Activated CD8-positive, alpha-beta memory T cell treated with anti-CD3 and anti-CD28 coated beads, Interleukin-2, amount 10 ng/mL, durations not matched to agents 7 days and 5 days (primary cell): Measurements from ENCODE around the gene MAP3K2. TPM values are rescaled to one million over a fixed set of nuclear protein-coding genes. Genes with fewer than 3 reads are reported as not detected.

ENCODE experiments used
- ATAC-seq: fragments of 150-1000 bp; cut with Tn5 transposase; one replicate; pipeline ENCODE4 v1.10.0; 2021; ENCODE audit warnings: moderate library complexity
- CTCF ChIA-PET: fragments of 350-600 bp; sonication (Branson Sonifier 250); formaldehyde crosslinking; loops from one replicate; lab custom pipeline; 2021; ENCODE audit warnings: antibody characterized with exemption; lab: Charles Lee
- DNase-seq: peaks from one replicate; pipeline ENCODE4 v3.0.0-alpha.2; 2020
- H3K27ac Mint-ChIP-seq: one replicate; pipeline ENCODE4 v1.8.0; 2021; ENCODE audit warnings: mild to moderate bottlenecking, mixed read lengths
- H3K27me3 Mint-ChIP-seq: one replicate; pipeline ENCODE4 v1.8.0; 2021; ENCODE audit warnings: mixed read lengths
- H3K36me3 Mint-ChIP-seq: one replicate; pipeline ENCODE4 v1.8.0; 2021; ENCODE audit warnings: mild to moderate bottlenecking, mixed read lengths
- H3K4me1 Mint-ChIP-seq: one replicate; pipeline ENCODE4 v1.8.0; 2021; ENCODE audit warnings: mixed read lengths
- H3K4me3 Mint-ChIP-seq: one replicate; pipeline ENCODE4 v1.8.0; 2021; ENCODE audit warnings: mild to moderate bottlenecking, moderate library complexity, mixed read lengths
- H3K9me3 Mint-ChIP-seq: one replicate; pipeline ENCODE4 v1.8.0; 2022; ENCODE audit warnings: low read depth, mixed read lengths
- total RNA-seq, 2 experiments: library from RNA; stranded (reverse); gene quantifications; one replicate each; pipeline ENCODE4 v1.2.3, GENCODE V29; 2021

The MAP3K2 gene
- 10 to 100 TPM; 53.5 to 56.9 TPM for total RNA-seq

- CTCF ChIA-PET = interaction anchor here (1.0 to 2.8 kb wide), 7 partner anchors 14 to 320 kb away, joined by 3 to 13 read pairs (median 5); no protein-coding TSS in a partner anchor
Measured at GRCh38 chr2:127387655-127388422, at the start of gene MAP3K2. TSS of gene MAP3K2 (minus strand) at chr2:127387975. CDS start at chr2:127343129, 44,846 bp downstream.

GRCh38 chr2:127437056-127437455 is 49.3 kb upstream of the MAP3K2 start:
- DNase-seq (no peak), ATAC-seq (no peak)
- Mint-ChIP-seq H3K36me3 (no peaks in the 10 kb centered on the region), H3K4me3 (no peak overlapping the region), H3K4me1 (no peaks in the 10 kb centered on the region), H3K9me3 (peaks cover 1% of the 10 kb centered on the region), H3K27ac (no peak overlapping the region), H3K27me3 (peaks cover 4% of the 10 kb centered on the region)
- CTCF ChIA-PET = no interaction called here

More at GRCh38 chr2:127387655-127388422, at the start of gene MAP3K2:
- peaks cover 19% of the 10 kb centered on the region for H3K36me3 Mint-ChIP-seq
- ATAC-seq (peak; percentile 83), DNase-seq (peak; percentile 95)
- H3K27ac Mint-ChIP-seq = peak within 1 kb of the TSS; percentile 92
- no peaks in the 10 kb centered on the region for H3K9me3 Mint-ChIP-seq
- H3K4me3 Mint-ChIP-seq = peak within 1 kb of the TSS; percentile 91
- no peaks in the 10 kb centered on the region for H3K27me3 Mint-ChIP-seq
- H3K4me1 Mint-ChIP-seq = peaks cover 65% of the 10 kb centered on the region

GRCh38 chr2:127434515-127434914 is 46.7 kb upstream of the MAP3K2 start:
- DNase-seq (no peak), ATAC-seq (no peak)
- H3K4me3 Mint-ChIP-seq = no peak overlapping the region
- H3K9me3 Mint-ChIP-seq = no peaks in the 10 kb centered on the region
- H3K27ac Mint-ChIP-seq = no peak overlapping the region
- no peaks in the 10 kb centered on the region for H3K36me3 Mint-ChIP-seq
- no peaks in the 10 kb centered on the region for H3K4me1 Mint-ChIP-seq
- H3K27me3 Mint-ChIP-seq = peaks cover 2% of the 10 kb centered on the region
- CTCF ChIA-PET = no interaction called here

- ATAC-seq = no peak
- DNase-seq = no peak
- H3K4me1 Mint-ChIP-seq = no peaks in the 10 kb centered on the region
- H3K4me3 Mint-ChIP-seq = no peak overlapping the region
- H3K27me3 Mint-ChIP-seq = peaks cover 2% of the 10 kb centered on the region
- CTCF ChIA-PET = no interaction called here
- H3K27ac Mint-ChIP-seq = no peak overlapping the region
- no peaks in the 10 kb centered on the region for H3K9me3 Mint-ChIP-seq
- H3K36me3 Mint-ChIP-seq = no peaks in the 10 kb centered on the region
Measured at GRCh38 chr2:127431408-127432023, 43.7 kb upstream of the MAP3K2 start.

GRCh38 chr2:127429844-127430425 is 42.2 kb upstream of the MAP3K2 start:
- Mint-ChIP-seq H3K4me1 (no peaks in the 10 kb centered on the region), H3K9me3 (no peaks in the 10 kb centered on the region), H3K27ac (no peak overlapping the region), H3K27me3 (peaks cover 6% of the 10 kb centered on the region), H3K36me3 (no peaks in the 10 kb centered on the region), H3K4me3 (no peak overlapping the region)
- CTCF ChIA-PET = interaction anchor here (1.0 kb wide), 1 partner anchor 15 kb away, joined by 5 read pairs; no protein-coding TSS in a partner anchor
- ATAC-seq (no peak), DNase-seq (no peak)

GRCh38 chr2:127429291-127429690 is 41.5 kb upstream of the MAP3K2 start:
- peaks cover 9% of the 10 kb centered on the region for H3K27me3 Mint-ChIP-seq
- no peak overlapping the region for H3K27ac Mint-ChIP-seq
- no peak overlapping the region for H3K4me3 Mint-ChIP-seq
- ATAC-seq (no peak), DNase-seq (no peak)
- no peaks in the 10 kb centered on the region for H3K9me3 Mint-ChIP-seq
- H3K4me1 Mint-ChIP-seq = no peaks in the 10 kb centered on the region
- H3K36me3 Mint-ChIP-seq = no peaks in the 10 kb centered on the region
- CTCF ChIA-PET = interaction anchor here (1.0 kb wide), 1 partner anchor 15 kb away, joined by 5 read pairs; no protein-coding TSS in a partner anchor

- CTCF ChIA-PET = no interaction called here
Measured at GRCh38 chr2:127428815-127429109, 41.0 kb upstream of the MAP3K2 start.

GRCh38 chr2:127428057-127428814 is 40.5 kb upstream of the MAP3K2 start:
- CTCF ChIA-PET = no interaction called here
- Mint-ChIP-seq H3K4me1 (peaks cover 3% of the 10 kb centered on the region), H3K27me3 (peaks cover 20% of the 10 kb centered on the region), H3K4me3 (no peak overlapping the region), H3K9me3 (no peaks in the 10 kb centered on the region), H3K27ac (no peak overlapping the region), H3K36me3 (no peaks in the 10 kb centered on the region)
- DNase-seq (no peak), ATAC-seq (no peak)

More at GRCh38 chr2:127428815-127429109, 41.0 kb upstream of the MAP3K2 start:
- peaks cover 15% of the 10 kb centered on the region for H3K27me3 Mint-ChIP-seq
- H3K4me3 Mint-ChIP-seq = no peak overlapping the region
- H3K27ac Mint-ChIP-seq = no peak overlapping the region
- ATAC-seq (no peak), DNase-seq (no peak)
- no peaks in the 10 kb centered on the region for H3K36me3 Mint-ChIP-seq
- H3K9me3 Mint-ChIP-seq = no peaks in the 10 kb centered on the region
- H3K4me1 Mint-ChIP-seq = peaks cover 3% of the 10 kb centered on the region

GRCh38 chr2:127427376-127428056 is 39.7 kb upstream of the MAP3K2 start:
- H3K36me3 Mint-ChIP-seq = no peaks in the 10 kb centered on the region
- H3K9me3 Mint-ChIP-seq = no peaks in the 10 kb centered on the region
- no peak overlapping the region for H3K4me3 Mint-ChIP-seq
- no peak overlapping the region for H3K27ac Mint-ChIP-seq
- ATAC-seq (no peak), DNase-seq (no peak)
- CTCF ChIA-PET = no interaction called here
- H3K4me1 Mint-ChIP-seq = peaks cover 6% of the 10 kb centered on the region
- peaks cover 24% of the 10 kb centered on the region for H3K27me3 Mint-ChIP-seq

- CTCF ChIA-PET = interaction anchor here (2.9 kb wide), 1 partner anchor 11 kb away, joined by 13 read pairs; no protein-coding TSS in a partner anchor
- H3K4me1 Mint-ChIP-seq = peaks cover 9% of the 10 kb centered on the region
- peaks cover 29% of the 10 kb centered on the region for H3K27me3 Mint-ChIP-seq
- ATAC-seq (no peak), DNase-seq (no peak)
- H3K36me3 Mint-ChIP-seq = no peaks in the 10 kb centered on the region
- H3K27ac Mint-ChIP-seq = no peak overlapping the region
- no peaks in the 10 kb centered on the region for H3K9me3 Mint-ChIP-seq
- no peak overlapping the region for H3K4me3 Mint-ChIP-seq
Measured at GRCh38 chr2:127426501-127427354, 39.0 kb upstream of the MAP3K2 start.

- ATAC-seq (no peak), DNase-seq (no peak)
Measured at GRCh38 chr2:127425540-127426490, 38.0 kb upstream of the MAP3K2 start.

More at GRCh38 chr2:127425540-127426490, 38.0 kb upstream of the MAP3K2 start:
- Mint-ChIP-seq H3K9me3 (no peaks in the 10 kb centered on the region), H3K4me3 (no peak overlapping the region), H3K4me1 (peaks cover 9% of the 10 kb centered on the region), H3K27ac (no peak overlapping the region), H3K36me3 (no peaks in the 10 kb centered on the region), H3K27me3 (peaks cover 36% of the 10 kb centered on the region)
- CTCF ChIA-PET = interaction anchor here (2.9 kb wide), 1 partner anchor 10 kb away, joined by 13 read pairs; no protein-coding TSS in a partner anchor
